ENCODE data around the gene APPBP2. TPM values are rescaled to one million over a fixed set of nuclear protein-coding genes. Genes with fewer than 3 reads are reported as not detected.

APPBP2 gene
- polyA plus RNA-seq, 2 of the 4 experiments (the other 2 are of a cell fraction), result 31.6 to 32.1 TPM

DNA sequence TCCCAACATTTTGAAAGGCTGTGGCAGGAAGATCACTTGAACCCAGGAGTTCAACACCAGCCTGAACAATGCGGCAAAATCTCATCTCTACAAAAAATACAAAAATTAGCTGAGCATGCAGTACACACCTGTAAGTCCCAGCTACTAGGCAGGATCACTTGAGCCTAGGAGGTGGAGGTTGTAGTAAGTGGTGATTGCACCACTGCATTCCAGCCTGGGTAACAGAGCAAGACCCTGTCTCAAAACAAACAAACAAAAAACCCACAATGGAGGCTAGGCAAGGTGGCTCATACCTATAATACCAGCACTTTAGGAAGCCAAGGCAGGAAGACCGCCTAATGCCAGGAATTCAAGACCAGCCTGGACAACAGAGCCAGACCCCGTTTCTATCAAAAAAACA lies 12.0 kb downstream of the APPBP2 start:
- CTCF ChIA-PET, result no interaction called here
- no peak for ATAC-seq
- no peaks in the 10 kb centered on the region for H3K9me3 ChIP-seq
- DNase-seq (ENCODE audit: low read depth in 1 of 2, low spot score in 1 of 2), result no peak
- POLR2A ChIA-PET, result interaction anchor here (0.8 kb wide), 1 partner anchor 12 kb away, joined by 3 read pairs; the partner anchor contains the start of gene APPBP2
- FAIRE-seq, result no peak
- TF ChIP-seq HDAC2 (IDR thresholded peaks at IDR 0.05), result no peak
- peak; percentile 49 for TF ChIP-seq MAFK (IDR thresholded peaks at IDR 0.05; ENCODE audit: partially characterized antibody)
- H3K4me2 ChIP-seq, result no peak overlapping the region
- peaks cover 11% of the 10 kb centered on the region; the same call in 2 of the 3 replicates for H3K4me1 ChIP-seq
- 94% methylated on average over 3 of the region's 3 CpGs for WGBS (ENCODE audit: missing lambda C conversion rate)
- H3K4me3 ChIP-seq, result no peak overlapping the region
- no peak overlapping the region for H3K27ac ChIP-seq

DNA sequence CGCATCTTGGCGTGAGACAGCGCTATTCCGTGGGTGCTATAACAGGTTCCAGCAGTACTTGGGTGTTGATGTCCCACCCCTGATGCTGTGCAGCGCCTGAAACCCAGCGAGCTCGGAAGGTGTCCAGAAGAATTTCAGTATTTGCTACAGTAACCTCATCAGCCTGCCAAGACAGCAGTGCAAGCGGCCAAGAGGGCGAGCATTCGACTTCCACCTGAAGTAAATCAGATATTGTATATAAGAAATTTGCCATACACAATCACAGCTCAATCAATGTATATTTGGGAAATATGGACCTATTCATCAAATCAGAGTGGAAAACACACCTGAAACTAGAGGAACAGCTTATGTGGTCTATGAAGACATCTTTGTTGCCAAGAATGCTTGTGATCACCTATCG lies 13.0 kb downstream of the APPBP2 start:
- 95% methylated on average over 11 of the region's 11 CpGs for WGBS (ENCODE audit: missing lambda C conversion rate)
- H3K4me2 ChIP-seq, result no peak overlapping the region
- no peak for FAIRE-seq
- ChIA-PET CTCF (no interaction called here), POLR2A (no interaction called here)
- H3K4me1 ChIP-seq, result peaks cover 11% of the 10 kb centered on the region; the same call in 2 of the 3 replicates
- no peak for TF ChIP-seq POLR2AphosphoS2 (conservative IDR thresholded peaks at IDR 0.05; ENCODE audit: low read length)
- TF ChIP-seq, protein P1, sequence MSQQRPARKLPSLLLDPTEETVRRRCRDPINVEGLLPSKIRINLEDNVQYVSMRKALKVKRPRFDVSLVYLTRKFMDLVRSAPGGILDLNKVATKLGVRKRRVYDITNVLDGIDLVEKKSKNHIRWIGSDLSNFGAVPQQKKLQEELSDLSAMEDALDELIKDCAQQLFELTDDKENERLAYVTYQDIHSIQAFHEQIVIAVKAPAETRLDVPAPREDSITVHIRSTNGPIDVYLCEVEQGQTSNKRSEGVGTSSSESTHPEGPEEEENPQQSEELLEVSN (IDR thresholded peaks at IDR 0.05; ENCODE audit: borderline replicate concordance, low read depth), result no peak
- no peak for TF ChIP-seq RCOR1 (IDR thresholded peaks at IDR 0.05; ENCODE audit: low read depth, low read length)
- DNase-seq (ENCODE audit: low read depth in 1 of 2, low spot score in 1 of 2), result no peak
- no peaks in the 10 kb centered on the region for H3K9me3 ChIP-seq
- ATAC-seq, result no peak
- no peak overlapping the region for H3K27ac ChIP-seq
- no peak overlapping the region for H3K4me3 ChIP-seq

- Histone ChIP-seq H3K4me3 (no peak overlapping the region), H3K9me3 (no peaks in the 10 kb centered on the region), H3K4me2 (no peak overlapping the region), H3K4me1 (peaks cover 26% of the 10 kb centered on the region), H3K27ac (no peak overlapping the region)
- POLR2A ChIA-PET, result no interaction called here
- CTCF ChIA-PET, result no interaction called here
- DNase-seq (ENCODE audit: low read depth in 1 of 2, low spot score in 1 of 2) (no peak), ATAC-seq (no peak), FAIRE-seq (no peak)
- TF ChIP-seq ZC3H11A (IDR thresholded peaks at IDR 0.05) (no peak), HDAC2 (IDR thresholded peaks at IDR 0.05) (no peak), MYC (IDR thresholded peaks at IDR 0.05; ENCODE audit: borderline replicate concordance, low read length) (no peak), CHD2 (IDR thresholded peaks at IDR 0.05; ENCODE audit: low read length, partially characterized antibody) (no peak), FOXS1 (CRISPR knock-in tag; IDR thresholded peaks at IDR 0.05) (no peak), KDM5A (IDR thresholded peaks at IDR 0.05) (no peak), RCOR1 (IDR thresholded peaks at IDR 0.05; ENCODE audit: low read depth, low read length) (no peak), SREBF2 (IDR thresholded peaks at IDR 0.05) (no peak), BHLHE40 (IDR thresholded peaks at IDR 0.05; ENCODE audit: low read depth, low read length) (no peak), ZFP36 (IDR thresholded peaks at IDR 0.05; ENCODE audit: borderline replicate concordance, partially characterized antibody) (no peak), MAFK (IDR thresholded peaks at IDR 0.05; ENCODE audit: partially characterized antibody) (no peak), EHF (CRISPR knock-in tag; IDR thresholded peaks at IDR 0.05) (no peak), MAX (IDR thresholded peaks at IDR 0.05) (no peak), PHF8 (IDR thresholded peaks at IDR 0.05; ENCODE audit: borderline replicate concordance, low read depth) (no peak), CEBPB (IDR thresholded peaks at IDR 0.05) (no peak), ZNF302 (CRISPR knock-in tag; IDR thresholded peaks at IDR 0.05) (no peak), FOSB (CRISPR knock-in tag; IDR thresholded peaks at IDR 0.05) (no peak), CTCF (IDR thresholded peaks at IDR 0.05) (no peak)
Measured at GRCh38 chr17:60510723-60511122, 15.3 kb downstream of the APPBP2 start.

DNA sequence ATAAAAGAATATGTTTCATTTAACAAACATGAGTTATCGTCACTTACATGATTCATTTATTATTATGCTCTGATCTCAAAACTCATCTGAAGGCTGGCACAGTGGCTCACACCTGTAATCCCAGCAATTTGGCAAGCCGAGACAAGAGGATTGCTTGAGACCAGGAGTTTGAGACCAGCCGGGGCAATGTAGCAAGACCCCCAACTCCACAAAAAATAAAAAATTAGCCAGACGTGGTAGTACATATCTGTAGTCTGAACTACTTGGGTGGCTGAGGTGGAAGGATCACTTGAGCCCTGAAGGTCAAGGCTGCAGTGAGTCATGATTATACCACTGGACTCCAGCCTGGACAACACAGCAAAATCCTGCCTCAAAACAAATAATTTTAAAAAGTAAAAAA lies 16.0 kb downstream of the APPBP2 start:
- 84% methylated on average over 4 of the region's 4 CpGs for WGBS (ENCODE audit: missing lambda C conversion rate)
- no peak for DNase-seq (ENCODE audit: low read depth in 1 of 2, low spot score in 1 of 2)
- Histone ChIP-seq H3K4me1 (peaks cover 26% of the 10 kb centered on the region), H3K27ac (no peak overlapping the region), H3K9me3 (no peaks in the 10 kb centered on the region), H3K4me2 (no peak overlapping the region), H3K4me3 (no peak overlapping the region)
- POLR2A ChIA-PET, result no interaction called here
- TF ChIP-seq RAD21 (conservative IDR thresholded peaks at IDR 0.05 in 1 of 2, IDR thresholded peaks at IDR 0.05 in 1 of 2) (no peak), ZC3H11A (IDR thresholded peaks at IDR 0.05) (no peak), ZSCAN20 (CRISPR knock-in tag; IDR thresholded peaks at IDR 0.05) (no peak), POLR2A (IDR thresholded peaks at IDR 0.05; ENCODE audit: low read length) (no peak), RFX5 (IDR thresholded peaks at IDR 0.05) (no peak), NPAS2 (CRISPR knock-in tag; IDR thresholded peaks at IDR 0.05; ENCODE audit: borderline replicate concordance) (no peak)
- ATAC-seq, result no peak
- CTCF ChIA-PET, result no interaction called here
- FAIRE-seq, result no peak

All from A549 (cell line).